ENCODE measurements around the gene CDYL. TPM values are rescaled to one million over a fixed set of nuclear protein-coding genes. Genes with fewer than 3 reads are reported as not detected.

Gene CDYL, protein sequence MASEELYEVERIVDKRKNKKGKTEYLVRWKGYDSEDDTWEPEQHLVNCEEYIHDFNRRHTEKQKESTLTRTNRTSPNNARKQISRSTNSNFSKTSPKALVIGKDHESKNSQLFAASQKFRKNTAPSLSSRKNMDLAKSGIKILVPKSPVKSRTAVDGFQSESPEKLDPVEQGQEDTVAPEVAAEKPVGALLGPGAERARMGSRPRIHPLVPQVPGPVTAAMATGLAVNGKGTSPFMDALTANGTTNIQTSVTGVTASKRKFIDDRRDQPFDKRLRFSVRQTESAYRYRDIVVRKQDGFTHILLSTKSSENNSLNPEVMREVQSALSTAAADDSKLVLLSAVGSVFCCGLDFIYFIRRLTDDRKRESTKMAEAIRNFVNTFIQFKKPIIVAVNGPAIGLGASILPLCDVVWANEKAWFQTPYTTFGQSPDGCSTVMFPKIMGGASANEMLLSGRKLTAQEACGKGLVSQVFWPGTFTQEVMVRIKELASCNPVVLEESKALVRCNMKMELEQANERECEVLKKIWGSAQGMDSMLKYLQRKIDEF
- total RNA-seq = 1 to 10 TPM; 6.6 to 8.0 TPM

DNA sequence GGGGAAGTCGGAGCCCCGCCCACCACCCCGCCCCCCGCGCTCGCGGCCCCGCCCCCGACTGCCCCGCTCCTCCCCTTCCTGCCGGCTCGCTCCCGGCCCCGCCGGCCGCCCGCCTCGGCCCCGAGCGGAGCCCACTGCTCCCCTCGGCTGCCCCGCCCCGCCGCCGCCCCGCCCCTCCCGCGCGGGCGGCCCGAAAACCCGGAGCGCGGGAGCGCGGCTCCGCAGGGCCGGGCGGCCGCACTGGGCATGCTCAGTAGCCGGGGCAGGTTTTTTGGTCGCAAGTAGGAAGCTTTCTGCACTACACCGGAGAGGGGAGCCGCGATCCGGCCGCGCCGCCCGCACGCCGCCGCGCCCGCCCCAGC lies at the start of gene CDYL:
CDYL (plus strand) TSS at position 274 of the 362 bp plus-strand sequence. CDS start 380 bp downstream, outside the sequence.
- peaks cover 20% of the 10 kb centered on the region for H3K4me1 ChIP-seq
- peak within 1 kb of the TSS; percentile 64 to 88 (median 73) for H3K27ac ChIP-seq
- H3K4me3 ChIP-seq = peak within 1 kb of the TSS; percentile 25 to 47
- ATAC-seq = peak; percentile 83
- H3K9me3 ChIP-seq = no peaks in the 10 kb centered on the region
- TF ChIP-seq POLR2A (IDR thresholded peaks at IDR 0.05) = peak in 1 of 3 donors; percentile 23
- TF ChIP-seq, protein P1, sequence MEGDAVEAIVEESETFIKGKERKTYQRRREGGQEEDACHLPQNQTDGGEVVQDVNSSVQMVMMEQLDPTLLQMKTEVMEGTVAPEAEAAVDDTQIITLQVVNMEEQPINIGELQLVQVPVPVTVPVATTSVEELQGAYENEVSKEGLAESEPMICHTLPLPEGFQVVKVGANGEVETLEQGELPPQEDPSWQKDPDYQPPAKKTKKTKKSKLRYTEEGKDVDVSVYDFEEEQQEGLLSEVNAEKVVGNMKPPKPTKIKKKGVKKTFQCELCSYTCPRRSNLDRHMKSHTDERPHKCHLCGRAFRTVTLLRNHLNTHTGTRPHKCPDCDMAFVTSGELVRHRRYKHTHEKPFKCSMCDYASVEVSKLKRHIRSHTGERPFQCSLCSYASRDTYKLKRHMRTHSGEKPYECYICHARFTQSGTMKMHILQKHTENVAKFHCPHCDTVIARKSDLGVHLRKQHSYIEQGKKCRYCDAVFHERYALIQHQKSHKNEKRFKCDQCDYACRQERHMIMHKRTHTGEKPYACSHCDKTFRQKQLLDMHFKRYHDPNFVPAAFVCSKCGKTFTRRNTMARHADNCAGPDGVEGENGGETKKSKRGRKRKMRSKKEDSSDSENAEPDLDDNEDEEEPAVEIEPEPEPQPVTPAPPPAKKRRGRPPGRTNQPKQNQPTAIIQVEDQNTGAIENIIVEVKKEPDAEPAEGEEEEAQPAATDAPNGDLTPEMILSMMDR (IDR thresholded peaks at IDR 0.05) = no peak
- H3K27me3 ChIP-seq = no peaks in the 10 kb centered on the region
- intact Hi-C loops (cut with DNase I) = no loop called here
- H3K36me3 ChIP-seq (replicated peaks in 1 of 2; ENCODE audit: insufficient read depth in 1 of 2, low read depth in 2 of 2) = no peaks in the 10 kb centered on the region
- WGBS, 2 donors = 0% methylated on average over 23 of the region's 55 CpGs; no CpG with 5 or more reads in 1 of the 2 donors
- peak; percentile 87 to 89 (median 88) for DNase-seq

DNA sequence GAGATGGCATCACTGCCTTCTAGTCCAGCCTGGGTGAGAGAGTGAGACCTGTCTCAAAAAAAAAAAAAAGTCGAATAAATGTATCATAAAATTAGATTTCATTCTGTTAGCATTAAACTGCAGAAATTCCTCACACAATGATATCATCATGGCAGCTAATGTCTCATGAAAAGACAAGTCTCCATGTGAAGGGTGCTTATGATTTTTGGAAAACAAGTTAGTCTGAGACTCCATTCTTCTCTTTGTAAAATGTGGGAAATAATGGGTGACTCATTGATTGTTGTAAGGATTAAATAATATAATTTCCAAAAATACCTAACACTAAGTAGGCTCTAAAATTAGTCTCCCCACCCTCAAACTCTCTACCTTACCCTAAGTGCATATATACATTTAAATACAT lies 49.6 kb upstream of the CDYL start:
- 48 to 63% methylated on average over 1 of the region's 1 CpG for WGBS, 2 donors
- Histone ChIP-seq H3K9me3 (no peaks in the 10 kb centered on the region), H3K27me3 (no peaks in the 10 kb centered on the region), H3K27ac (no peak overlapping the region), H3K4me1 (no peaks in the 10 kb centered on the region), H3K36me3 (replicated peaks in 1 of 2; ENCODE audit: insufficient read depth in 1 of 2, low read depth in 2 of 2) (no peaks in the 10 kb centered on the region), H3K4me3 (no peak overlapping the region)
- DNase-seq = no peak
- no peak for ATAC-seq
- no peak for TF ChIP-seq POLR2A (IDR thresholded peaks at IDR 0.05)
- TF ChIP-seq, protein P1 (IDR thresholded peaks at IDR 0.05) = no peak
- intact Hi-C loops (cut with DNase I) = no loop called here

DNA sequence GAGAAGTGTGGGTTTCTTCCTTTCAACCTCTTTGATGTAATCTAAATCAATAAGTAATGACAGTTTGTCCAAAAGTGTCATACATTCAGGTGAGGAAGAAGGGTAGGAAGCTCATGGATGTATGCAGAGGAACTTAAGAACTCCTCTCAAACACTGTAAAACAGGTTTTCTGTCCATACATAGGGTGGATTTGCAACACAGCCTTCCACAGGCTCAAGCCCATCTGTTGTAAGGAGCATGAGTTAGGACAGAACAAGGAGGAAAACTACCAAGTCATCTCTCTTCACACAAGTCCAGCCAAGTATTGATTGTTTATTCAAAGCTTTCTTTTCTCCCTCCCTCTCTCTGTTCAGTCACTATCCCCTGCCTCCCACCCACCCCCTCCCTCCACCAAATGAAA lies 49.0 kb upstream of the CDYL start:
- no peaks in the 10 kb centered on the region for H3K9me3 ChIP-seq
- H3K27me3 ChIP-seq = no peaks in the 10 kb centered on the region
- H3K4me3 ChIP-seq = no peak overlapping the region
- ATAC-seq (no peak), DNase-seq (no peak)
- no peaks in the 10 kb centered on the region for H3K36me3 ChIP-seq (replicated peaks in 1 of 2; ENCODE audit: insufficient read depth in 1 of 2, low read depth in 2 of 2)
- H3K4me1 ChIP-seq = no peaks in the 10 kb centered on the region
- H3K27ac ChIP-seq = no peak overlapping the region
- no peak for TF ChIP-seq POLR2A (IDR thresholded peaks at IDR 0.05)
- TF ChIP-seq, protein P1 (IDR thresholded peaks at IDR 0.05) = no peak
- intact Hi-C loops (cut with DNase I) = no loop called here

DNA sequence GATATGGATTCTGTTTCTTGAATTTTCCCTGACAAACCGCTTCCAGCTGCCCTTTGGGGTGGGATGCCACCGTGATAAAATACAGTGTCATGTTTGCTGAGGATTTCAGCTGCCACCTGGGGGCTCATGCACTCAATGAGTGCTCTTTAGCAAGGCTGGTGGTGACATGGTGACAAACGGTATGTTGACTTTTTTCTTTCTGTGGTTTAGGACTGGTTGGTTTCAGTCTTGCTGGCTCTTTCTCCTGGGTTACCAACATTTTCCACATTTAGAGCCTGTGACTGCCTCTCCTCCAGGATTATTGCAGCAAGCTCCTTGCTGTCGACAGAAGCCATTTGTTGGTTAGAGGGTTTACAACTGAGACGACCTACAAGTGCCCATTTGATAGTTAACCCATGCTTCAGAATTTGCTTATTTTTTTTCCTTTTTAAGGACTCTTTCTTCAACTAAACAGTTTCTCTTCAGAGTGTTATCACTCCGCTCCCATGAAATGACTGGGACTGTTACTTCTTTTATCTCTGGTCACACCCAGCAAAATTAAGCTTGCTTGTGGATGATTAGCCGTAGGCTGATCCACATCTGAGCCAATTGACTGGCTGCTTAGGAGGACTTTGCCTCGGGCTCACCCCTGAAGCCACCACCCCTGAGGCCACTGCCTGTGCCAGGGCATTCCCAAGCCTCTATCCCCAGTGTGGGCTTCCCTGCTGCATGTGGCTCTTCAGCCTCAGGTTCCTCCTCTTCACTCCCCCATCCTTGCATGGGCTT lies 48.4 kb upstream of the CDYL start:
- H3K36me3 ChIP-seq (replicated peaks in 1 of 2; ENCODE audit: insufficient read depth in 1 of 2, low read depth in 2 of 2) = no peaks in the 10 kb centered on the region
- no peaks in the 10 kb centered on the region for H3K4me1 ChIP-seq
- no peaks in the 10 kb centered on the region for H3K27me3 ChIP-seq
- no peak overlapping the region for H3K27ac ChIP-seq
- no peak overlapping the region for H3K4me3 ChIP-seq
- H3K9me3 ChIP-seq = no peaks in the 10 kb centered on the region
- intact Hi-C loops (cut with DNase I) = no loop called here
- 34 to 41% methylated on average over 8 of the region's 8 CpGs for WGBS, 2 donors
- TF ChIP-seq, protein P1 (IDR thresholded peaks at IDR 0.05) = no peak
- TF ChIP-seq POLR2A (IDR thresholded peaks at IDR 0.05) = no peak
- DNase-seq (no peak), ATAC-seq (no peak)

Data from body of pancreas (tissue), 4 donors.